Right renal pelvis (tissue), 4 donors: ENCODE data around the gene NUDT19. TPM values are rescaled to one million over a fixed set of nuclear protein-coding genes. Genes with fewer than 3 reads are reported as not detected.
"Not testable (repeated sequence)": the region's sequence is repeated elsewhere in the genome, so short reads cannot be mapped to it uniquely, and the experiment has no call there.

Experiments
- DNase-seq, 4 donors: peaks; one replicate each; pipeline ENCODE4 v3.0.0-alpha.2; 2013; ENCODE audit warnings: low read depth in 4 of 4, low spot score in 3 of 4, missing footprints in 1 of 4
- polyA plus RNA-seq, 4 donors: library from polyadenylated mRNA; unstranded; fragments of 120-200 nt; gene quantifications; one replicate each; pipeline ENCODE4 v1.2.1, GENCODE V29; 2013; ENCODE audit not compliant: insufficient read length in 4 of 4

The NUDT19 gene
- polyA plus RNA-seq, 4 donors, result 11.5 to 14.2 (median 13.1) TPM

DNA sequence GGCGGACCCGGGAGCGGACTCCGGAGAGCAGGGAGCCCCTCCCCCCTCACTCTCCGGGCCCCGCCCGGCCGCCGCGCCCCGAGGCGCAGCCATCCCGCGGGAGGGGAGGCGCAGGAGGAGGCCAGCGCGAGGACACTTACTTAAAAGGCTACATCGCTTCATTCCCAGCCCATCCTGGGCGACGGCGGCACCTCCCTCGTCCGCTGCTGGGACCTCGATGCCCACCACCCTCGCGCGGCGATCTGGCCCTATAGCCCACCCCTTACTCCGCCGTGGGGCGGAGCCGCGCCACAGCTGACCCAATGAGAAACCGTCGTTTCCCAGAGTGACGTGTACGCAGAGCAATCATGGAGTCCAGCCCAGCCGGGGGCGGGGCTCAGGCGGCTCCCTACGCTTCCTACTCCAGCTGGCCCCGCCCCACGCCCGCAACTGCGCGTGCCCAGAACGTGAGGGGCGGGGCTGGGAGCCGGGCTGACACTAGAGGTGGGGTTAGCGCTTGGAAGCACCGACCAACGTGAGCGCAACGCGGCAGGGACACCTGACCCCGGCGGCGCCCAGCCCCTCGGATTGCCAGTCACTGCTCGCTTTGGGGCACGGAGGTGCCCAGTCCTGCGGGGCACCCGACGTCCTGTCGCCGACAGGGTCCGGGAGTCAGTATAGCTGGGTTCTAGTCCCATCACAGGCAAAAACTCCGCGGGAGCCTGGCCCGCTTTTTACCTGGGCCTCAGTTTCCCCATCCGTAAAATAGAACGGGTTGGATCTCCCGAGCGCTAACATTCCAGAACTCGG is 16.5 kb upstream of the NUDT19 start, which contains the start of gene ANKRD27:
Gene ANKRD27, minus strand, starts transcription at position 250 of the 789 bp plus-strand sequence. CDS start 16,165 bp downstream, outside the sequence.
- DNase-seq, result peak; percentile 97 to 99 (median 98)

DNA sequence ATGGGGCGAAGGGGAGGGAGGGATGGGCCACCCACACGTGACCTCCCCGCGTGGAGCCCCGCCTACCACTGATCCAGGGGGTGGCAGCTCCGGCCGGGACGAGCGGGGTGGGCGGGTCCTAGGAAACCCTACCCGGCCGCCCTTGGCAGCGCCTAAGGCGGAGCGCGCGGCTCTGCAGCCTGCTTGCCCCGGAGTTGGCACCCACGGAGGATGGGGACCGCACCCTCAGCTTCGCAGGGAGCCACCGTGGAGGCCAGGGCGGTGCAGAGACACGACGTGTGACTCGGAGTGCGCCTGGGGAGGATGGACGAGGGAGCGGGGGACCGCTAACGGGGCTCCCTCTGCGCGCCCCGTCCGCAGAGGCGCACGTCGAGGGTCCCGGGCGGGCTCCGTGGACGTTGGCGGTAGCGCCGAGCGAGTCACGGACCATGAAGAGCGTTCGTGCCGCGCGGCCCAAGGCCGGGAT is 15.9 kb upstream of the NUDT19 start, which contains the start of gene RGS9BP:
Gene RGS9BP, plus strand, starts transcription at position 129 of the 466 bp plus-strand sequence. CDS start 416 bp downstream, outside the sequence.
- DNase-seq, result no peak

- DNase-seq, result no peak
These were observed 15.3 kb upstream of the NUDT19 start for GRCh38 chr19:32676186-32676894.

GRCh38 chr19:32676895-32677359 is 14.7 kb upstream of the NUDT19 start:
- no peak for DNase-seq

DNA sequence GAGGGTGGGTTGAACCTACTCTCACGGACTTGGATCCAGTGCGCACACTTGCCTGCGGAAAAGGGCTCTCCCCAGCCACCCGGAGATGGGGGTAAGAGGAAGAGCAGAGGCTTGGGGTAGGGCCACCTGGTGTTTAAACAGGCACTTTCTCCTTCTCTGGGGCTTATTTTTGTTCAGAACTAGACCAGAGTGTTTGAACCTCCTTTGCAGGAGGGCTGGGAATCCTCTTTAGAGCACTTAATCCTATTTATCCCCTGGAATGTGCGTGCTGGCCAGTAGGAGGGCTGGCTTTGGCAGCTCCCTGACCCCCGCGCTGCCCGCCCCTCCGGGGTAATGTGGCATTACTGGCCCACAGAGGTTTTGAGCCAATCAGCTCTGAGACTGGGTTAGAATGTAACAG is 14.0 kb upstream of the NUDT19 start:
- no peak for DNase-seq

DNA sequence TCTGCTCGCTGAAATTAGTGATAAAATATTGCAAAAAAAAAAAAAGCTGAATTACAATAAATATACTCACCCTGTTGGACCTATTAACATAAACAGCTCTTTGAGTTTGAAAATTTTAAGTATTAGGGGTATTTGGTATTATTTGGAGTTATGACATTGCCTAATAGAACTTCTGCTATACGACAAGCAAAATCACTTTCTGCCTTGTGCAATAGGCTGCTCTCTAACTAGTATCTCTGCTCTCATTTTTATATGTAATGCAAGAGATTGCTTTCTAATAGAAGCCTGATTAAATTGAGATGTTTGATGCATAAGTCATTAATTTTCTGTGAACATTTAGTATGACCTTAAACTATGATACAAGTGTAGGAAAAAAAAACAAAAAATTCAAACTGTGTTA is 10.6 kb upstream of the NUDT19 start:
- no peak for DNase-seq

DNA sequence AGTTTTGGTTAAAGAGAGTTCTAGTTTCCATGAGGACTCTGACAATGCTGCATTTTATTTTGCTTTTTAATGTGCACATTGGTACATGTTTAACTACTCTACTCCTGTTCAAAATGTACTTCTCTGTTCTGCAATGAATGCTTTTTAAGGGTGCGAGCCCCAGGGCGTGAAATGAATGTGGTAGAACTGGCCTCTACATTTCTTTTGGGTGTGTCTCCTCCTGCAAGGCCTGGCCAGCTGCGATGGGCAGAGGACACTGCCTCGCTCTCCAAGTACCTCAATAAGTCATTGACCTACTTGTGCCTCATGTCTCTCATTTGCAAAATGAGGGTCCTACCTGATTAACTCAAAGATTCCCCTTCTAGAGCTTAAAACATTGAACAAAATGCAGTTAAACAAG is 9.3 kb upstream of the NUDT19 start:
- DNase-seq, result no peak

DNA sequence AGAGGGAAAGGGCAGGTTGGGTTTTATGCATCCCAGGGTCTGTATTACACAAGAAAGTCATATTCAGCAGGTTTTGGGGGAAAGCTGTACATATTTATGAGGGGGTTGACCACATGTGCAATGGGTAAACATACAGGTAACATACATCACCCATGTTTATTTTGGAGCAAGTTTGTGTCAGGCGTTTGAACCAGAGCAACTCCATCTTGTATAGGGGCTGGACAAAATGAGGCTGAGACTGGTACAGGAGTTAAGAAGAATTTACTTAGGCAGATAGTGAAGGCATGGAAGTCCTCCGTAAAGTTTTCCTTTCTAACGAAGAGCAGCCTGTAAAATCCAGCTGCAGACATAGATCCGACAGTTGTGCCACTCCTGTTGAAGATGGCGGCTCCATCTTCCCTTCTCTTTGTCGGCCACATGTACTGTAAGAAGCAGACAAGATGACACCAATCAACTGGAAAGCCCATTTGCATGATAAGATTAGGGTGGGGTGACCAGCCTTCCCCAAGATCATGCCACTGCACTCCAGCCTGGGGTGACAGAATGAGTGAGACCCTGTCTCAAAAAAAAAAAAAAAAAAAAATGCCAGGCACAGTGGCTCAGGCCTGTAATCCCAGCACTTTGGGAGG is 4.7 kb upstream of the NUDT19 start:
- no peak for DNase-seq

GRCh38 chr19:32687681-32688080 is 3.9 kb upstream of the NUDT19 start:
- DNase-seq, result no peak

- DNase-seq, result no peak
These were observed 3.3 kb upstream of the NUDT19 start for GRCh38 chr19:32688311-32688710.

GRCh38 chr19:32691952-32692726 is 518 bp downstream of the NUDT19 start:
- no peak for DNase-seq

DNA sequence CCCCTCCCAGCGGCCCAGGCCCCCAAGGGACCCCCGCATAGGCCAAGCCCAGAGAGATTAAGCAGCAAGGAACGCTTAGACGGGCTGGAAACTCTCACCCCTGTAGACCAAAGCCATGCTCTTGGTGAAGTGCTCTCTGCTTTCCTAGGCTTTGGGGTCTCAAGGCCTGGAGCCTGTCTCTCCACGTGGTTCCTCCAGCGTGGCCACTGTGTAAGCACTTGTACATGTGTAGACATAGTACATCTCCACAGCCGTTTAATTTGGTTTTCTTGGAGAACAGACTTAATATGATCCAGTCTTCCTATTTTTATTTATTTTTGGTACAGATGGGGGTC is 1.1 kb downstream of the NUDT19 start:
- no peak for DNase-seq

- not testable (repeated sequence) for DNase-seq
These were observed 1.8 kb downstream of the NUDT19 start for GRCh38 chr19:32693151-32694108.

GRCh38 chr19:32694316-32694715 is 2.7 kb downstream of the NUDT19 start:
- not testable (repeated sequence) for DNase-seq

GRCh38 chr19:32694851-32695250 is 3.2 kb downstream of the NUDT19 start:
- not testable (repeated sequence) for DNase-seq

GRCh38 chr19:32695506-32695905 is 3.9 kb downstream of the NUDT19 start:
- DNase-seq, result not testable (repeated sequence)

GRCh38 chr19:32696771-32697170 is 5.2 kb downstream of the NUDT19 start:
- not testable (repeated sequence) for DNase-seq

GRCh38 chr19:32700129-32700528 is 8.5 kb downstream of the NUDT19 start:
- not testable (repeated sequence) for DNase-seq

- DNase-seq, result no peak
These were observed 10.4 kb downstream of the NUDT19 start for GRCh38 chr19:32702010-32702409.
